GM21360 (cell line): ENCODE results near the gene SNAI3.

Experiments
- ATAC-seq: cut with Tn5 transposase; IDR thresholded peaks from one replicate; pipeline ENCODE4 v1.9.1; 2021; ENCODE audit warnings: mild to moderate bottlenecking, moderate library complexity; ENCODE audit not compliant: unreplicated experiment

Gene SNAI3

DNA sequence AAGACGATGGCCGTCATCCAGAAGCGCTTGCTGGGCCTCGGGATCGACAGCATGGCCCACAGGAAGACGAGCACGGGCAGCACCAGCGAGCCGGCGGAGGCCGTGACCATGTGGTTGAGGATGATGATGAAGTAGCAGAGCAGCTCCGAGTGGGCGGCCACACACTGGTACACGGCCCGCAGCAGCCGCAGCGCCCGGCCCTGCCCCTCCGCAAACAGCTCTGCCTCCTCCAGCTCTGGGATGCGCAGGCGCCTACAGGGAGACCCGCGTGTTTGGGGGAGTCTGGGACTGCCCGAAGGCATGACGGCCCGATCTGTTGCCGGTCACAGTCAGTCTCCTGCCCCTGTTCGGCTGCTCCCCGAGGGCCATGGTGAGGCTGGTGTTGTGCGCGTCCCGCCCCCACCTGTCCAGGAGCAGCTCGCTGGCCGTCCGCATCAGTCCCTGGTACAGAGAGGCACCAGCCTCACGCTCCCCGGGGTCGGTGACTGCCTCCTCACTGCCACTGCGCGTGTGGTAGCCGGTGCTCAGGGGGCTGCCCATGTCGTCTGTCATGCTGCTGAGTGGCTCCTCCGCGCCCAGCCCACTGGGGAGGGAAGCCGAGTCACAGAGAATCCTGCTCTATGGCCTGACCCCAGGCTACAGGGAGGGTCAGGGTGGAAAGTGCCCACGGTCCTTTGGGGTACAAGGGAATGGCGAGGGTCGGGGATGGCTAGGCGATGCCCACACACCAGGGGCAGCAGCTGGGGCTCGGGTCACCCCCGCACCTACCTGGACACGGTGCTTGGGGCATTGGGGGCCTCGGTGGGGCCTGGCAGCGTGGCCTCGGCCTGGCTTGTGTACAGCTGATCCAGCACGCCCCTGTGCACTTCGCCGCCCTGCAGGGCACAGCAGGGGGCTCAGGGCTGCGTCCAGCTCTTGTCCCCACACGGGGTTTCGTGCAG is 35.8 kb upstream of the SNAI3 start:
- ATAC-seq: no peak

DNA sequence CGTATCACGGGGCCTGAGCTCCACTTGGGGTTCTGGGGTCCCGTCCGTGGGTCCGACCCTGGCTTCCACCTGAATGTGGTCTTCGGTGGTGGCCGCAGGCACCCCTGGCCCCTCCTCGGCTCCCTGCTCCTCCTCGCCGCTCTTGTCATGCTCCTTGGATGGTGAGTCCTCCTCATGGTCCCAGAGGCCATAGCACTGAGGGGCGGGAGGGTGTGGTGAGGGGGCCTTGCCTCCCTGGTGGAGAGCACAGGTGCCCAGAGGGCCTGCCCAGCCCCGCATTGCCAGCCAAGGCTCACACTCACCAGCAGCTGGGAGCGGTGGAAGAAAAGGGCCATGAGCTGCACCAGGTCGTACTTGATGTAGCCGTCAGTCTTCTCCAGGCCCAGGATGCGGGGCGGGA is 34.9 kb upstream of the SNAI3 start:
- ATAC-seq: no peak

DNA sequence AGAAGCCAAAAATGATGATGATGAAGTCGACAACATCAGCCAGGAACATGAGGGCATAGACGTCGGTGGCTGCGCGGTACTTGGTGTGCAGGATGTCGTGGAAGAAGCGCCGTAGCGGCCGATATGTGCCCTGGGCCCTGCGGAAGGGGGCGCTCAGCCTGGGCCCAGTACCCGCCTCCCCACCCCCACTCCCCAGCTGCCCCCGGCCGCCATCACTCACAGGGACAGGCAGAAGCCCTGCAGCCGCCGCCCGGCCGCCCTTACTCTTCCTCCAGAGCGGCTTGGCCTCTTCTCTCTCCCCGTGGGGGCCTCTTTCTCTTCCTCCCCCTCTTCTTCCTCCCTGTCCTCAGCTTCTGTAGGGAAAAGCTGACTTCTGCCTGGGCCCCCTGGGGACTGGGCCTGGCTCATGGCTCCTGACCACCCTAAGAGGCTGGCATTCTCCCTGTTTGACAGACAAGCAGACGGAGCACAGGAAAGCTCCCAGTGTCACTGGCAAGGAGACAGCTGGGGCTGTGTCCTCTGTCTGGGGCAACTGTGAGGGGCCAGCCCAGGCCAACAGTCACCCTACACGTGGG is 34.2 kb upstream of the SNAI3 start:
- ATAC-seq: no peak

DNA sequence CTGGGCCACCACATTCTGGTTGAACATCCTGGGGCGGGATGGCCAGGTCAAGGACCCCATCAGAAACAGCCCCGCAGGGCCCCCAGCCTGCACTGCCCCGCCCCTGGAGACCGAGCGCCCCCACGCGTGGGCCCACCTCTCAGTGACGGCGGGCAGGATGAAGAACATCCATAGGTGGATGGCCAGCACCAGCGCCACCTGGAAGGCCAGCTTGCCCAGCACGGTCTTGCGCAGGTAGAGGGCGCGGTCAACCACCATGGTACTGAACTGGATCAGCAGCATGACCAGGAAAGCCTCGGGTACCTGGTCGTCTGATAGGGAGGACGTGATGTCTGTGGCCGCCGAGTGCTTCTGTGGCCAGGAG is 33.6 kb upstream of the SNAI3 start:
- ATAC-seq: no peak

DNA sequence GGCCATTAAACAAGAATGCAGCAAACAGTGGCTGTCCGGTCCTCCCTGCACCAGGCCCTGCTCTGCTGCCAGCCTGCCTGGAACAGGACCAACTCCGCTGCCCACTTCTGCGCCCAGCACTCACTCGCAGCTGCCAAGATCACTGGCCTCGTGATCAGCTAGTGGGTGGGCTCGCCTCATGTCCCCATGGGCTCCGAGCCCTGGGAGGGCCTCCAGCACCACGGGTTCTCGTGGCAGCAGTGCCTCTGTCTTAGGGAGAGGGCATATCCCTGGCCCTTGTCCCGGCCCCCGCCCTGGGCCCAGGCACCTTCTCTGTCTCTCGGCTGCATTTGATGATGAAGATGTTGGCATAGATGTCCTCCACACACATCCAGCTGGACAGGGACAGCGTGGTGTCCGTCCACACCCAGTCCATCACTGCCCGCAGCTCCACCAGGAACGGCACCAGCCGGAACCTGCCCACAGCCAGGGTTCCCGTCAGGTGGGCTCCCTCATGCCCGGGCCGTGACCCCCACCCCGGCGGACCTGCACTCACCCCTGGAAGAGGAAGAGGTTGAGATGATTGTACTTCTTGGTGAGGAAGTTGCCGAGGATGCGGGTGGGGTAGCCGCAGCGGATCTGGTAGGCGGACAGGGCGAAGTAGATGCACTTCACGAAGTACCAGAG is 33.1 kb upstream of the SNAI3 start:
- ATAC-seq: no peak

DNA sequence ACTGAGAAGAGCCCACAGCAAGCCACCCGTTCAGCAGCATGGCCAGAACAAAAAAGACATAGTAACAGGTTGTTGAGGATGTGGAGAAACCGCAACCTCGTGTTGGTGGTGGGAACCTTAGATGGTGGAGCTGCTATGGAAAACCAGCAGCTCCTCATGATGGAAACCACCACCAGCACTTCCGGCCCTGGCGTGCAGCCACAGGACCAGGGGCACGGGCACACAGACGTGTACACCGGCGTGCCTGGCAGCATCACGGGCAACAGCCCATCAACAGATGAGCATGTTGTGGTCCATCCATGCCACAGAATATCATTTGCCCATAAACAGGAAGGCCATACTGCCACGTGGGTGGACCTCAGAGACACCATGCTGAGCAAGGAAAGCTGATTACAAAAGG is 31.9 kb upstream of the SNAI3 start:
- ATAC-seq: no peak

DNA sequence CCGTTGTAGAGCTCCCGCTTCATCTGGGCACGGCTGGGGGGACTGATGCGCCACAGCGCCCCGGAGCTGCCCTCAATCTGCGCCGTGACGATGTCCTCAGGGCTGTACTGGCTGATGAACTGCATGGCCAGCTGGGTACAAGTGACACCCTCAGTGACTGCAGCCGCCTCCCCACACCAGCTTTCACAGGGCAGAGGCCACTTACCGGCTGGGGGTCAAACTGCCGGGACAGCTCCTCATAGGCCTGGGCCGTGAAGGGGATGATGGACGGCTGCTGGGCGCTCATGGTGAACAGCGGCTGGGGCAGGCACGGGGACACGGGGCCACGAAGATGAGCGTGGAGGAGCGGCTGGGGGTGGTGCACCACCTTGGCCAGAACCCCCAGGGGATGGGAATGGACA is 30.3 kb upstream of the SNAI3 start:
- ATAC-seq: no peak

DNA sequence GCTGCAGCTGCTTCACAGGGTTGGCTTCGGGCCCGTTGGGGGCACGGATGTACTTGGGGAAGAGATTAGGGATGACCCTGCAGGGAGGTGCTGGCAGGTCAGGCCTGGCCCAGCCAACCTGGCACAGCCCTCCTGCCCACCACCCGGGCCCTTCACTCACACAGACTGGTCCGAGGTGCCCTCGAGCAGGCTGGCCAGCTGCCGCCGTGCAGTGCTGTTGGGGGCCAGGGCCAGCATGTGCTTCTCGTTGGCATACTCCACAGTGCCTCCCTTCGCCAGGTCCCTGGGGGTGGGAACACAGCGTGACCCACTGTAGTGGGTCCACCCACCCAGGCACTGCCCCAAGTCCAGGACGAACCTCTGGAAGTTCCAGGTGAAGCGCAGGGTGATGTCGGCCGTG is 29.9 kb upstream of the SNAI3 start:
- no peak for ATAC-seq

DNA sequence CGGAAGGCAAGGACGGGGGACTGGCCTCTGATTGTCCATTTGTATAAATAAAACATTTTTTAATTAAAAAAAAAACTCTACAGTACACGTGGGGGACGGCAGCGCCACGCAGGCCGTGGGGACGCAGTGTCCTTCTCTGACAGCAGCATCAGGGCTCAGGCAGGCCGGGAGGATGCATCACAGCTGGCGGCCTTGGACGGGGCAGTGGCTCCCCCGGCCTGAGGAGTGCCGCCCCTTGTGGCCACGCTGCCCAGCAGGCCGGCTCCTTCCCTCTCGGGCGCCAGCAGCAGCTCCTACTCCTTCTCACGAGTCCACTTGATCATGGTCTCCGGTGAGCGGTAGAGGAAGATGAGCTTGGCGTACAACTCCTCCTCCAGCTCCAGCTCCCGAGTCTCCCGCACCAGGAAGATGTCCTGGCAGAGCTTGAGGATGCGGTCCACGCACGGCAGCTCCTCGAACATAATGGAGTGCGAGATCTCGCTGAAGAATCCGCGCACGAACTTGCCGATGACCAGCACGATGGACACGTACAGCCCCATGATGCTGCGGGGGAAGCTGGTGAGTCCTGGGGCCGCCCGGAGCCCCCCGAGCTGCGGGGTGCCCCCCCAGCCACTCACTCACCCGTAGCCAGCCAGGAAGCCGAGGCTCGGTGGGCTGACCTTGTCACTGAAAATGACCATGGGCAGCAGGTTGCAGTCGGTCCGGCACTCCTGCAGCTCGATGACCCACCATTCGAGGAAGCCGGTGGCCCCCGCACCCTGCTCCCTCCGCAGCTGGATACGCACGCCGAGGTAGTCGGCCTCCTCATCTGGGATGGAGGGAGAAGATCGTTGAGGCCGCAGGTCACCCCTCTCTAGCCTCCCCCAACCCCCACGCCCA is 29.2 kb upstream of the SNAI3 start:
- ATAC-seq: no peak

DNA sequence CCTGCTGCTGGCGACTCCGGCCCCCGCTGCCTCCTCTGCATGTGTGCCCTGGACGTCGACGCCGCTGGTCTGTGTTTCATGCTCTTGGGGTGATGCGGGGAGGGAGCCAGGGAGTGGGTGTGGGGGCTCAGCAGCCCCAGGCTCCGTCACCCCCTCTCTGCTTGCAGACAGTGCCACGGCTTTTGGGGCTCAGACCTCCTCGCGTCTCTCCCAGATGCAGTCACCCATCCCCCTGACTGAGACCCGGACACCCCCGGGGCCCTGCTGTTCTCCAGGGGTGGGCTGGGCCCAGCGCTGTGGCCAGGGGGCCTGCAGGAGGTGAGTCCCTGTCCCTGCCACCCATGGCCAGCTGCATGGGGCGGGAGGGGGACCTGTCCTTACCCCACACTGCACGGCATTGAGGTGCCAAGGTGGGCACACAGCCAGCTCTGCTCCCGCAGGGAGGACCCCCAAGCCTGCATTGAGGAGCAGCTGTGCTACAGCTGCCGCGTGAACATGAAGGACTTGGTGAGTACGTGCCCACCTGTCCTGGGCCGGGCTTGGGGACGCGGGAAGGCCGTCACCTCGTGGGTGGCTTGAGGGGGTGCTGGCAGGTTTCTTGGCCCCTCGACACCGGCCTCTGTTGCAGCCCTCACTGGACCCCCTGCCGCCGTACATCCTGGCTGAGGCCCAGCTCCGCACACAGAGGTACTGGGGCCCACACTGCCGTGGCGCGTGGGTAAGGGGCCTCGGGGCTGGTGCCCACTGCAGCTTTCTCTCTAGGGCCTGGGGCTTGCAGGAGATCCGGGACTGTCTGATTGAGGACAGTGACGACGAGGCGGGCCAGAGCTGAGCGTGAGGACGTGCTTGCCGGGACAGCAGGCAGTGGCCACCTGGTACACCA is 28.4 kb upstream of the SNAI3 start:
- ATAC-seq: no peak

DNA sequence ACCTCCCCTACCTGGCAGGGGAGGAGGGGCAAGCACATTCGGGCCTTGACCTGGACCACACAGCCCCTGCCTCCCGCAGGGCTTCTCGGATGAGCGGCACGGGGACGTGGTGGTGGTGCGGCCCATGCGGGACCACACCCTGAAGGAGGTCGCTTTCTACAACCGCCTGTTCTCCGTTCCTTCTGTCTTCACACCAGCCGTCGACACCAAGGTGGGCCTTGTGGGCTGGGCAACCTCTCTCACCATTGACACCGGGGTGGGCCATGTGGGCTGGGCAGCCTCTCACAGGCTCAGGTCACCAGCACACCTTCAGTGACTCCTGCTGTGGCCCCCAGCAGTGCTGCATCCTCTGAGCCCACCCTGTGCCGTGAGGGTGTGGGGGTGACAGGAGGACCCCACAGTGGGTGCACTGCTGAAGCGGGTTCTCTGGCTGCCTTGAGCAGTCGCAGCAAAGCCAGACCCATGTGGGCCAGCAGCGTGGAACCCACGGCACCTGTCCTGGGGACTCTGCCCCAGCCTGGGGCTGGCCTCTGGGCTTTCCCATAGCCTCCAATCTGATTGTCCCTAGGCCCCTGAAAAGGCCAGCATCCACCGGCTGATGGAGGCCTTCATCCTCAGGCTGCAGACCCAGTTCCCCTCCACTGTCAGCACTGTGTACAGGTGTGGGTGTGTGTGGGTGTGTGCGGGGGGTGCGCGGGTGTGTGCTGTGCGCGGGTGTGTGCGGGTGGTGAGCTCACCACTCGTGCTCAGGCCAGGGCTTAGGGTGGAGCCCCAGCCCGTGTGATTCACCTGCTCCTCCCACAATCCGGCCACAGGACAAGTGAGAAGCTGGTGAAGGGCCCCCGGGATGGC is 27.5 kb upstream of the SNAI3 start:
- ATAC-seq: no peak

DNA sequence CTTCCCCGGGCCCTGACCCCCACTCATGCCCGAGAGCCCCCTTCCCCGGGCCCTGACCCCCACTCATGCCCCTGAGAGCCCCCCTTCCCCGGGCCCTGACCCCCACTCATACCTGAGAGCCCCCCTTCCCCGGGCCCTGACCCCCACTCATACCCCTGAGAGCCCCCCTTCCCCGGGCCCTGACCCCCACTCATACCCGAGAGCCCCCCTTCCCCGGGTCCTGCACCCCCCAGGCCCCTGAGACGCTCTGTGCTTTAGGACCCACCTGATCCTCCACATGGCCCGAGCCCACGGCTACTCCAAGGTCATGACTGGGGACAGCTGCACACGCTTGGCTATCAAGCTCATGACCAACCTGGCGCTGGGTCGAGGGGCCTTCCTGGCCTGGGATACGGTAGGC is 26.7 kb upstream of the SNAI3 start:
- ATAC-seq: no peak

DNA sequence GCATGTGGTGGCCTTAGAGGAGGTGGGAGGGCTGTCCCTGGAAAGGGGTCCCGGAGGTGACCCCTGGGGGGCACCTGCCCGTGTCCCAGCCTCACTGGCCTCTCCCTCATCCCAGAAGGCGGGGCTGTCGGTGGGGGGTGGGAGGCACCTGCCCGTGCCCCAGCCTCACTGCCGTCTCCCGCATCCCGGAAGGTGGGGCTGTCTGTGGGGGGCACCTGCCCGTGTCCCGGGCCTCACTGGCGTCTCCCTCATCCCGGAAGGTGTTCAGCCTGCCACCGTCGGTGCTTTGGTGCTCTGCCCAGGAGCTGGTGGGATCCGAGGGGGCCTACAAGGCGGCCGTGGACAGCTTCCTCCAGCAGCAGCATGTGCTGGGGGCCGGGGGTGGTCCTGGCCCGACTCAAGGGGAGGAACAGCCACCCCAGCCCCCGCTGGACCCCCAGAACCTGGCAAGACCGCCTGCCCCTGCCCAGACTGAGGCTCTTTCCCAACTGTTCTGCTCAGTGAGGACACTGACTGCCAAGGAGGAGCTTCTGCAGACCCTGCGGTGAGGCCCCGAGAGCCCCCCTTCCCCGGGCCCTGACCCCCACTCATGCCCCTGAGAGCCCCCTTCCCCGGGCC is 26.2 kb upstream of the SNAI3 start:
- ATAC-seq: no peak

DNA sequence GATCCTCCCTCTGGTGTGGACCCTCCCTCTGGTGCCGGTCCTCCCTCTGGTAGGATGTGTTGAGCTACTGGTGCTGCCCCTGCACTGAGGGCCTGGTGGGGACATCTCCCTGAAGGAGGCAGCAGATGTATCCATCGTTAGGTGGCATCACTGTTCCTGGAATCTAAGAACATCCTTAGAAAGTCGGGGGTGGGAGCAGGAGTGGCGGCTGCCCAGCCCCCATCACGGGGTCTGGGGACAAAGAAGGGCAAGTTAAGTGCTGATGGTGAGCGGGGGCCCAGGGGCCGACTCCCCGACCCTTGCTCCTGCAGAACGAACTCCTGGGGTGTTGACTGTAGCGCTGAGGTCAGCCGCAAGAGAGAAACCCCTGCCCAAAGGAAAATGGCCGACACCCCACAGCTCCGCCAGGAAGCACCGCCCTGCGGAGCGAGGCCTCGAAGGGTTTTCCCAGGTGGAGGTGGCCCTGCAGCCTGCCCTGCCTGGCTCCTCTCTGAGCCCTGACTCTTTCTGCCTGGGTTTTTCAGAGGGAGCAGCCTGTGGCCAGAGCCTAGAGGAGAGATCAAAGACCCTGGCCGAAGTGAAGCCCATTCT is 25.5 kb upstream of the SNAI3 start:
- ATAC-seq: no peak

DNA sequence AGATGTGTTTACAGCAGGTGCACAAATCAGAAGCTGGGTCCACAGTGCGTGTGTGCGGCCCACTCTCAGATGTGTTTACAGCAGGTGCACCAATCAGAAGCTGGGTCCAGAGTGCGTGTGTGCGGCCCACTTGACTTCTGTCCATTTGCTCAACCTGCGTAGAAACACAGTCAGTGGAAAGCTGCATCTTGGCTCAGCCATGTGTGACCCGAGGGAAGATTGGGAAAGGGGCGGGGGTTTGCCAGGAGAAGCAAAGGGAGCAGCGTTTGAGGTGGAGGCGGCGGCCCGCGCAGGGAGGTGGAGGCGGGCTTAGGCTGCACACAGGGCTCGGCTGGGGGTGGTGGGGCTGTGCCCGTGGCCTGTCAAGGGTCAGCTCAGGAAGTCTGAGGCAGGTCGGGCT is 24.2 kb upstream of the SNAI3 start:
- no peak for ATAC-seq

DNA sequence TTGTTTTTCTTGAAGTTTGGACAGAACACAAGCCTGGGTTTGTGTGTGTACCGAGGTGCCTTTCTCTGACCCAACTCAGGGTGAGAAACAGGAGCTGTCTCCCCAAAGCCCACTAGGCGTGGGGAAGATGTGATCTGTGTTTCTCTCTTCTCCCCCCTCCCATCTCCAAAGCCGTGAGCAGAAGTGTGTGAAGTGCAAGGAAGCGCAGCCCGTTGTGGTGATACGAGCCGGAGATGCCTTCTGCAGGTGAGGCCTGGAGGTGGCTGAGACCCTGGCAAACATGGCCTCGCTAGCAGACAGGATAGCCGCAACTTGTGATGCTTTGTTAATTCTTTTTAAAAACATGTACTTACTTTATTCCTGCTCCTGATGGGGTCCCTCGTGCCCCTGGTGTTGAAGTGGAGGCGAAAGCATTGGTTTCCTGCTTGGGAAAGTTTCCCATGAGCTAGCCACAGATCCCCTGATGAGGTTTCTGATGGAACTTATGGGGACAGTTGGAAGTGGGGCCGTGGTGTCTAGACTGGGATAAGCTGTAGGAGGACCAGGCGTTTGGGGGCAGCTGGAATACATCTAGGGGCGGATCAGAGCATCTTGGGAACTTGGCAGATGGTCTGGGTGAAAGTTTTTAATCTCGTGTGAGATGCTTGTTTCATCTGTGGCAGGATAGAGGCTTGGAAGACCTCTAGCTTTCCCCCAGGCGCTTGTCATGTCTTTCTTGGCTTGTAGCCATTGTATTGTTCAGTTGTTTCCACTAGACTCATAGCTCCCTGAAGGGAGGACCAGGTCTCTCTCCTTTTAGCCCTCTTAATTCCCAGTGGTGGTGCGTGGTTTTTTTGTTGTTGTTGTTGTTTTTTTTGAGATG is 20.9 kb upstream of the SNAI3 start:
- no peak for ATAC-seq

DNA sequence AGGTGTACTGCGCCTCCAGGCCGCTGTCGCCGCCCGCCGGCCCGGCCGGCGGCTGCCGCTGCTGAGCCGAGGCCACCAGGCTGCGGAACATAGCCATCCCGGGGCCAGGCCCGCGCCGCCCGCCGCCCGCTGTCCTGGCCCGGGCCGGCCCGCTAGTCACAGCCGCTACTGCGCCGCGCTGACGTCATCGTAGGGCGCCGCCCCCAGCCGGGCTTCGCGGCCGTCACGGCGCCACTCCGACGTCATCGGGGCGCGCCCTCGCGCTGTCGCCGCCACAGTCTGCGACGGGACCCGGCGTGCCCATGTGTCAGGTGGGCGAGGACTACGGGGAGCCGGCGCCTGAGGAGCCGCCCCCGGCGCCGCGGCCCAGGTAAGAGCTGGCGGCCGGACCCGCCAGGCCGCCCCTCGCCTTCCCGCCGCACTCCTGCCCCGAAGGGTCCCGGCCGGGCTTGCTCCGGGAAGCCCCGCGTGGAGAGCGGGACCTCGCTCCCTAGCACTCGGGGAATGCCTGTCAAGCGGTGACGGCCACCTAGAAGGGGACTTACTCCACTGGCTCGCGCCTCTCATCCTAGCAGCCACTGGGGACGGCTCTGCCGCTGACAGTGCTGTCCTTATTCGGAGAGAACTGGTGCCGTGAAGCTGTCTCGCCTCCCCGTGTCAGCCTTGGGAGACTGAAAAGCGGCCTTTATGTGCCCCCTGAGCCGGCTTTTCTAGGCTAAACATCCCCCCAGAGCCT is 20.1 kb upstream of the SNAI3 start, which contains the start of the genes CTU2 and RNF166:
TSS of gene CTU2 (plus strand) at position 275 of the 736 bp plus-strand sequence. CDS start at position 303, 28 bp downstream.
TSS of gene RNF166 (minus strand) at position 180 of the 736 bp plus-strand sequence. CDS start at position 97, 83 bp downstream.
- ATAC-seq: peak; percentile 50
